Right ventricle myocardium superior (tissue), 1 donor: Measurements from ENCODE around the gene GSAP. TPM values are rescaled to one million over a fixed set of nuclear protein-coding genes. Genes with fewer than 3 reads are reported as not detected.

Experiments
- ATAC-seq: fragments of 200-7000 bp; cut with Tn5 transposase; one replicate; pipeline ENCODE4 v1.9.1; 2020; ENCODE audit warnings: mild to moderate bottlenecking; ENCODE audit not compliant: poor library complexity
- DNase-seq: peaks from one replicate; pipeline ENCODE4 v3.0.0-alpha.2; 2020
- intact Hi-C: fragments of 100-400 bp; cut with DNase I; formaldehyde crosslinking; loops from one replicate; pipeline ENCODE4 v1.11.2; 2022
- total RNA-seq: library from RNA; stranded (reverse); fragmentation: NEBNext Ultra II Directional; extraction: Animal tissue kit (Norgen Biotek cat#: 25700); gene quantifications from one replicate; pipeline ENCODE4 v1.2.1, GENCODE V29; 2021
- donor health status: DM: no; HTN: yes; CAD: no; lungs with severe emphysema.

Gene GSAP
- total RNA-seq, 1 donor from 2014 or later, result 8.0 TPM

DNA sequence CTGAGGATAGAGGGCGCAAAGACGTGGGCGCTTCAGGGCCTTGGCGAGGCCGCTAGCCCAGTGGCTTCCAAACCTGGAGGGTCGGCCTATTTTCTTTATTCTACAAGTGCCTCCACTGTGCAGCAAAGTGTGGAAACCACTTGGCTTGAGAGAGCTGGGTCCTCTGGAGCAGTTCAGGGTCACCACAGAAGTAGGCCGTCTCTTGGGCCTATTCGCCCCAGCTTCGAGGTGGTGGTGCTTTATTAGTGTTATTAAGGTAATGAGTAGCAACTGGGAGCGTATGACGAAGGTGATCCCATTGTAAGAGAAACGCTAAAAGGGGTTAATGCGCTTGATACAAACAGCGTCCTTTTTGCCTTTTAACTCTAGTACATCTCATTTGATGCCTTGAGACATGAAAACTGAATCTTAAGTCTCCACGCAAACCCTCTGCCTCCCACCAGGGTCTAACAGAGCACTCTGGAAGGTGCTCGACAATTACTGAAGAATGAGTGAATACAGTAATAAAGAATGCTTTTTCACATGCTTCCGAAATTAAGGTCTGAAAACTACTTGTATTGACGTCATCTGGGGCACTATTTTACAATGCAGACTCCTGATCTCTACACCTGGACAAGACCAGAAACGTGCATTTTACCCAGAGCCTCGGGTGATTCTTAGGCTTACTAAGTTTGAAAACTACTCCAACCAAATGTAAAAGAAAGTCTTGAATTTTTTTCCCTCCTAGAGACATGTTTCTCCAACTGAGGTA, 647 bp upstream of the GSAP start:
- intact Hi-C loops, result loop anchor here (10.0 kb wide), 1 partner anchor 118 kb away; the partner anchor contains the start of gene PTPN12
- DNase-seq (no peak), ATAC-seq (peak; percentile 42)

DNA sequence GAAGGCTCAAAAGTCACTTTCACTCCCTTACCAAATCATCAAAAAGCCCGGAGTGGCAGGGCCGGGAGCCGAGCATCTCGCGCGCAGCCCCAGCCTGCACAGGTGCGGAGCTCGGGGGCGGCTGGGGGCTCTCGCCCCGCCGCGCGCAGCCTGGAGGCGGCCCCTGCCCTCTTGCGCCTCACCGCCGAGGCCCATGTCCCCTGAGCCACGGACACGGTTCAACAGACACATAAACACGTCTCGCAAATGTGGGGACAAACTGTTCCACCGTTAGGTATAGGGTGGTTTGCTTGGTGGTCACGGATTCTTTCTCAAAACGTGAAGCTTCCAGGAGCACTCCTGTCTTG, 700 bp downstream of the GSAP start:
- DNase-seq, result no peak
- intact Hi-C loops, result loop anchor here (10.0 kb wide), 1 partner anchor 119 kb away; the partner anchor contains the start of gene PTPN12
- ATAC-seq, result peak; percentile 49

DNA sequence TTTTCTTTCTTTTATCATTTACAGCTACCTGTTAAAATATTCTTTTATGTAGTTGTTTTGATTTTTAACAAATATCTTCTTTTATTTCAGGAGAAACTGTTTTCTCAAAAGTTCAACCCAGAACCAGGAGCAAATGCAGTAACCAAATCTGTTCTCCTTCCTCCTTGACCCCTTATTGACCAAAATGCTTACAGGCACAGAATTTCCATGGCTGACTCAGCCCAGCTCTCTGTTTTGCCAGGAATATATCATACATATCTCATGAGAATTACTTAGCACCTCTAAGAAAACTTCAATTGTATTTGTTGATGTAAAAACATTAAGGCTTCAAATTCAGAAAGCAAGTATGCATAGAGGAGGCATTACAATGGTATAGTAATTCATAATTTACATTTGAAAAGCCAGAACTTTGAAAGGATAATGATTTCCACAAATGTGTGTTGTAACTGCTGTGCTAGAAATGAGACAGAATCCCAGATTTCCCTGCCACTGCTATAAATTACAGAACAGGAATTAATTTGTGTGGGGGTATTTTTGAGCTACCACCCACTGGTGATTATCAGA, 2.2 kb downstream of the GSAP start:
- intact Hi-C loops, result loop anchor here (10.0 kb wide), 1 partner anchor 121 kb away; the partner anchor contains the start of gene PTPN12
- no peak for ATAC-seq
- DNase-seq, result no peak

DNA sequence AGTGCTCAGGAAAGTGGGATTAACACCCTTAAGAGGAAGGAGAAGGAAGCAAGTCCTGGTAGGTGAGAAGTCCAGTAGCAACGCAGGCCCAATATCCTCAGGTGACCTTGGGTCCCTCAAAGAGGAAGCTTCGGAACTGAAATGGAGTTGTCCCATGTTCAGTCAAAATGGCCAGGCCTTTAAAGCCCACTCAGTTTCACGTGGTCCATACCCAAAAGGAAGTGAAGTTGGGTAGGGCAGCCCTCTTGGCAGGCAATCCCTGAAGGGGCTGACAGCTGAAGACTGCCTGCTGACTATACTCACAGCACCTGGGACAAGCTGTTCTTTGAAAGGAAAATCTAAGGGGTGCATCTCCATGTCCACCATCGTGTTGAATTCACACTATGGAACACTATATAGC, 3.0 kb downstream of the GSAP start:
- no peak for ATAC-seq
- no peak for DNase-seq
- intact Hi-C loops, result loop anchor here (10.0 kb wide), 1 partner anchor 122 kb away; the partner anchor contains the start of gene PTPN12

DNA sequence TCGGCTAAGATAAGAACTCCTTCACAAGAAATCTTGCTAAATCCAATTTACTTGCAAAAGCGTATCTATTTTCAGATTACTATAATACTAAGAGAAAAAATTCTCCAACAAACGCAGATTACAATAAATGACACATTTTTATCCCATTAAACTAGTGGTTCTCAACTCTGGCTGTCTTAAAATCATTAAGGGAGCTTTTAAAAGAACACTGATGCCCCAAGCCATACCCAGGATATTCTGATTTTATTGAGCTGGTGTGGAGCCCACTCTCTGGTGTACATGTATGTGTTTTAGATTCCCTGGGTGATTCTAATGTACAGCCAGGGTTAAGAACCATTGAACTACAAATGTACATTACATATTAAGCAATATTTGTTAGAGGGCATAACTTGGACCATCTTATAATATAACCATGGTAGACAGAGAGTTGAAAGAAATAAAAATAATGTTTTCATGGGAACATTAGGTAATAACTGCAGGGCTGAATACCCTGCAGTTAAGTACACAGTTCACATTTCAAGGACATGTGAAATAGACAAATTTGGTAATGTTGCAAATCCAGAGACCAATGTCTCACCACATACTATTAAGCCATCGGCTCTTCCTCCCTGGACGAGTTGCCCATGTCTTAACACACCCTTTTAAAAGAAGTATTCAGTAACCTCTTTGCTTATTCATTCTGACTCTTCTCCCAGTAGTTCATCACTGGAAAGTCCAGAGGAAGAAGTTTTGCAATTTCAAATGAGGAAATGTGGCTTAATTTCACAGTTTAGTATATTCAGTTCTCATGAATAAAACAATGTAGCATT, 6.2 kb downstream of the GSAP start:
- DNase-seq, result no peak
- intact Hi-C loops, result loop anchor here (10.0 kb wide), 1 partner anchor 125 kb away; the partner anchor contains the start of gene PTPN12
- ATAC-seq, result peak; percentile 51

DNA sequence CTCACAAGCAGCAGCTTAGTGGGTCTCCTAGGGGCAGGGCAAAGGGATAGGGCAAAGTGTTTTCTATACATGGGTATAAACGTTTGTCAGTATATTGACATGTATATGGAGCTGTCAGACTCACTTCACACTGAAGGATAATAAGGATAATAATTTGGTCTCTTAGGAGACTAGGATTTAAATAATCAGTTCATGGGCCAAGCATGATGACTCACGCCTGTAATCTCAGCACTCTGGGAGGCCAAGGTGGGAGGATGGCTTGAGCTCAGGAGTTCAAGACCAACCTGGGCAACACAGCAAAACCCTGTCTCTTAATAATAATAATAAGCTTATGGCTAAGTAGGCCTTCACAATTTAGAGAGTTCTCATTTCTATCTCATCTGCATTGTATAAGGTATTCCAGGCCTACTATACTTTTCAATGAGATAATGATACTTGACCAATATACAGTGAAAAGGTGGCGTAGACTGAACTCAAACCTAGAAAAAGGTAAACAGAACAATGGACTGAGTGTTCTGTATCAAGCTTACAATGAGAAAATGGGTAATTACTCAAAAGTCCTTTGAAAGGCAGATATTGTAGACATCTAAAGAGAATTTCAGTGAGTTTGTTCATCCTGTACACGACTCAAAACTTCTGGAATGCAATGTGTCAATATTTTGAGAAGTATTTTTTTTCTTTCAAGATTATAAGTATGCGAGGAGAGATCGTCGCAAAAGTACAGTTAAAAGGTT, 7.0 kb downstream of the GSAP start:
- no peak for DNase-seq
- ATAC-seq, result no peak
- intact Hi-C loops, result no loop called here

DNA sequence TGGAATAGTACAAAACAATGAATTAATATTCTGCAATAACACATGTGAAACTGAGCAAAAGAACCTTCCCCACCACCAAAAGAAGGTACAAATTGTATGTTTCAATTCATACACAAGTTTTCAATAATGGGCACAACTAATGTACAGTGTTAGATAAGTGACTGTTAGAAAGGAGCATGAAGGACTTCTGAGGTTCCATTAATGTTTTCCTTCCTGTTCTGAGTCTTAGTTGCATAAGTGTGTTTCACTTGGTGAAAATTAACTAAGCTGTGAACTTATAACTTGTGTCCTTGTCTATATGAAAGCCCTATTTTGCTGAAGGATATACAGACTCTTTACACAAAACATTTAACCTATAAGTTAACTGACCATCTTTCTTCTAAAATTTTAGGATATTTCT, 8.2 kb downstream of the GSAP start:
- intact Hi-C loops, result no loop called here
- ATAC-seq (no peak), DNase-seq (no peak)

DNA sequence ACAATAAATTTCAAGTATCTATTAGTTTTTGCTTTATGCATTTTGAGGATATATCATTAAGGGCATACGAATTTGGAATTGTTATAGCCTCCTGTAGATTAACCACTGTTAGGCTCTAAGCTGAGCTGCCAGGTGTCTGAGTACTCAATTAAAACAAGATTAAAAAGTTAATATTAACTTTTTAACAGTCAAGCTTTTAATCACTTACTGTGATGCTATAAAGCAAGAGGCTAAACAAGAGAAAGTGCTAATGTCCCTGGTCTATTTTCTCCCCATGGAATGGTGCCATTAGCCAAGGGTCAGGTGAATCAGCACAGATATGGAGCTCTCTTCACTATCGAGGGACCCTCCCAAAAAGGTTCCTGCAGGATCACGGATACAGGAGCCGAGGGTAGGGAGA, 9.7 kb downstream of the GSAP start:
- DNase-seq (no peak), ATAC-seq (no peak)
- intact Hi-C loops, result no loop called here

DNA sequence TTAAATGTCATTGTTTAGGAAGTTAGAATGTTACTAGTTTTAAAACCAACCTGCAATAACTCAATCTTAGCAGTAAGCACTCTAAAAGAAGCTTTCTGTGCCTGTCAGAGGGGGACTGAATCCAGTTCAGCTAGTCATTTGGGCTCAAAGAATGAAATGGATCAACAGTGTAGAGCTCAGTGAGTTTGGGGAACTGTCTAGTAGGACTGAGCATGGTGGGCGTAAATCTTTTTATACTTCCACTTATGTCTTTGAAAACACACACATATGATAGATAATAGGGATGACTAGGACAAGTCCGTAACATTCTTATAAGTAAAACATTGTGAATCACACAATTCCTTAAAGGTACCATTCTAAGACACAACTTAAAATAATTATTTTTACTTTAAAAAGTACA, 11.5 kb downstream of the GSAP start:
- intact Hi-C loops, result no loop called here
- DNase-seq, result no peak
- ATAC-seq, result no peak

DNA sequence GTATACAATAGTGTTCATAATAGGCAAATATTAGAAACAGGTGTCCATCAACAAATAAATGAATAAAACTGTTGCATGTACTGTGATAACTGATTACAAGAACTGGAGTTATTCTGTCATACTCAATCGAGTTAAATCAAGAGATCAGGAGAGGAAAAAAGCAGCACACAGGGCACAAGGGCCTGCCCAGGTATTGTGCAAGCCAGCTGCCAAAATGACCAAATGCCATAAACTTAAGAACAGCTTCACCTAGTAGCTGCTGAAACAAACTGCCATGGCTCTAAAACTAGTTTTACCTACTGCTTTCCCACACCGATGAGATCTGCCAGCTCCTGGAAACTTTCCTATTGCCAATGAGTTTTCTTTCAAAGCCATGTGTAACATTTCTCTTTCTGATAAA, 12.2 kb downstream of the GSAP start:
- DNase-seq, result no peak
- intact Hi-C loops, result no loop called here
- ATAC-seq, result no peak

DNA sequence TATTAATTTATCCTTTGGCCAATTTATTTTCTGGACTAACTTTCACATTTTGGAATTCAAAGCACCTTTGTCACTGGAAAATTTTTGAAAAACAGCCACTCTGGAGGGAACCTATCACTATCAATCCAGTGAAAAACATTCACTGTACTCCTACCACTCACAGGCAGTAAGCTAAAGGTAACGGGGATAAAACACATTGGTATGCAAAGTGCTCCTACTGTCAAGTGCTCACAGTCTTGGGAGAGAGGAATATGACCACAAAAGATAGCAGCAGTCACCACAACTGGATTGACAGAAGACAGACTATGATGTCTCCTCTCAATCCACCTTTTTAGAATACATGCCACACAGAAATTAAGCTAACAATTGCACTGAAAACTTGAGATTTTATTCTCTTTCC, 13.3 kb downstream of the GSAP start:
- DNase-seq (no peak), ATAC-seq (no peak)
- intact Hi-C loops, result no loop called here

DNA sequence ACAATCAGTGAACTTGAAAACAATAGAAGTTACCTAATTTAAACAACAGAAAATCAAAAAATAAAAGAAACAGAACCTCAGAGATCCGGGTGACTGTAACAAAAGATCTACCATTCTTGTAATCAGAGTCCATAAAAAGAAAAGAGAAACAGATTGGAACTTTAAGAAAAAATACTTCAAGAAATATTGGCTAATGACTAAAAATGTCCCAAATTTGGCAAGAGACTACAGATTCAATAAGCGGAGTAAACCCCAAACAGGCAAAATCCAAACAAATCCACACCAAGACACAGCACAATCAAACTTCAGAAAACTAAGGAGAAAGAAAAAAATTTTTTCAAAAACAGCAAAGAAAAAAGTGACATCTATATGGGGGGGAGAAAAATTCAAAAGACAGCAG, 15.1 kb downstream of the GSAP start:
- ATAC-seq, result no peak
- intact Hi-C loops, result no loop called here
- no peak for DNase-seq

DNA sequence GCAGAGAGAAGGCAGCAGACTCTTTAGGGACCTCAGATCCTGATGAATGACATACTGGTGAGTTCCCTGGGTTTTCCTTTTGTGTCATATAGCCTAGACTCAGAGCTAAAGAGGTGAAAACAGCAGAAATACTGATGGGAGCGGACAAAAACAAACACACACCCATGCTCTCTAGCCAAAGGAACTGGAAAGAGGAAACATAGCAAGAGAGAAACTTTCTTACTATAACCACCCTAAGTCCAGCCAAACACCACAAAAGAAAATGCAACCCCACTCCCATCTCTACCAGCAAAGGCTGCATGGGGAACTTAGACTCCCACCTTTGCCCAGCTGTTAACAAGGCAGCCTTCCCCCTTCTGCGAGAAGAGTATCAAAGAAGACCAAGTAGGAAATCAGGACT, 16.3 kb downstream of the GSAP start:
- intact Hi-C loops, result no loop called here
- no peak for DNase-seq
- peak; percentile 31 for ATAC-seq

DNA sequence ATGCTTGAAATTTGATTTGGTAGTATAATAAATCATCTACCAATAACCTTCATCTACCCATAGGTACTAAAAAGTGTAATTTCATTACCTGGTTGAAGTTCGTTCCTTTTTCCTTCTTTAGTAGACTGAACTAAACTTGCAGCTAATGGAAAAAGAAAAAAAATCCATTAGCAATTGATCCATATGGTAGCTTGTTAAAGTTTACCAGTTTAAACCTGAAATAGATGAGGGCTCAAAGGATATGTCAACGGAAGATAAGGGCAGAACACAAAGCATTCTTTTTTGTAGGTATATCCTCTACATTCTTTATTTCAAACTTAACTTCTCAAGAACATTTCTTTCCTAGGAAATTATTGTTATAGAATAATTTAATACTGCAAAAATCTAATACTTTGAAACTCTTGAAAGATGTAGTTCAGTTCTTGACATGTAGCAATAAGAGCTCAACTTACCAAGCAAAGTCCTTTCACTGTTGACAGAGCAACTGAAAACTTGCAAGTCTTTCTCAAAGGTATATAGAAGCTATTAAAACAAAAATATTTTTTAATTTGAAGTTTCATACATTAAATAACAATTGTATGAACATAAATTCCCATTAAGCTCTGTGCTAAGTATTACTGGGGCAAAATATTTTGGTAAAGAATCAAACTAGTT, 19.1 kb downstream of the GSAP start:
- intact Hi-C loops, result no loop called here
- DNase-seq (no peak), ATAC-seq (no peak)

DNA sequence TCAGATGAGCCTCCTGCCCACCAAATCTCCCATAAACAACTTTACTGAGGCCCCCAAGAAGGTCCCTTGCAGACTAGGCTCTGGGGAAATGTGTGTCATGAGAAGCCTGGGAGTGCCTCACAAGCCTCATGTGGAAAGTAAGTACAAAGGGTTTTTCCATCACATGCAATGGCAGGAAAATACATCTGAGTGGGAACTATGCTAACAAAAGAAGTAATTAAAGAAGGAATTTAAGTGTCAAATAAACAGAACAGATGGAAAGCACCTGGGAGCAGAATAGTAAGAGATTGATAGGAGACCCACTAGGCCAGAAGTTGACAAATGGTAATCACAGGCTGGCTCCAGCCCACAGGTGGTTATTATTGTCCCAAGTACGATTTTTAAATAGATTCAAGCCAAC, 20.5 kb downstream of the GSAP start:
- DNase-seq (no peak), ATAC-seq (no peak)
- intact Hi-C loops, result no loop called here

DNA sequence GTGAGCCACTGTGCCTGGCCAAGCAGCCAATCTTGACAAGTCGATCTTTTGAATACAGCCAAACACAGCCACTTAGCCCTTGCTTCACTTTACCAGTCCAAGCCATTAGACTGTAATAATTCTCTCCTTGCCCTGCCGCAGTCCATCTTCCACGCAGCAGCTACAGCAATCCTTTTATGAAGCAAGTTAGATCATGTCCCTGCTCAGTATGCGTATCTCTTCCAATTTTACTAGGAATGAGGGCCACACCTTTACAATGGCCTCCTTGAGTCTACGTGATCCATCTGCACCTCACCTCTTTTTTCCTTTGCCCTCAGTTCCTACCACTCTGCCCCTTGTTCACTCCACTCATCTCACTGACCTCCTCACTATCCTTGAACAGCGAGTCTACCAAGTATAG, 22.2 kb downstream of the GSAP start:
- ATAC-seq (no peak), DNase-seq (no peak)
- intact Hi-C loops, result no loop called here

DNA sequence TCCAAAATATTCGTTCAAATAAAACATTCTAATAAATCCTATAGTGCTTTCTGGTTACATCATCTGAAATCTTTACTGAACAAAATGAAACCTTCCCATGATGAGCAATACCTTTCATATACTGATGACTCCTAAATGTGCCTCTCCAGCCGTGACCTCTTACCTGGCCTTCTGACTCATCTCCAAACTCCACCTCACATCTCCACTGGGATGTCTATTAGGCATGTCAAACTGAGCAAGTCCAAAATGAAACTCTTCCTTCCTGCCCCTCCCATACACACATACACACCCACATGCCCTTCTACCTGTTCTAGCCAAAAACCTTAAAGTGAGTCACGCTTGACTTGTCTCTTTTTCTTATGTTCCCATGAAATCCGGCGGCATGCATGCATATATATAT, 22.9 kb downstream of the GSAP start:
- ATAC-seq (no peak), DNase-seq (no peak)
- intact Hi-C loops, result no loop called here

DNA sequence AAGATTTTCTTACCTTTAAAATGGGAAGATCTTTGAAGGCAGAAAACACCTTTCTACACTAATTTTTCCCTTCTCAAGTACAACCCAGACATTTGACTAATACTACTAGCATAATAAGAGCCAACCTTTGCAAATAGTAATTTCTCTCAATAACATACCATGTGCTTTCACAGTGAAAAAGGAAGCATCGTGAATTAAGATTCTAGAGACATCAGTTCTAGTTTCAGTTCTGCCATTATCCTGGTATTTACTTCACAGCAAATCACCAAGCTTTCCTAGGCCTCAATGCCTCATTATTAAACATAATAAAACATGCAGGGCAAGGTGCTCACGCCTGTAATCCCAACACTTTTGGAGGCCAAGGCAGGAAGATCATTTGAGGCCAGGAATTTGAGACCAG, 24.9 kb downstream of the GSAP start:
- intact Hi-C loops, result no loop called here
- DNase-seq (no peak), ATAC-seq (peak; percentile 22)
